Motor neuron (in vitro differentiated cells): ENCODE results near the gene ADD1. TPM values are rescaled to one million over a fixed set of nuclear protein-coding genes. Genes with fewer than 3 reads are reported as not detected.
A peak's percentile ranks its signal among the peaks of the same experiment; 100 is the strongest.
"Not testable (repeated sequence)": the region's sequence is repeated elsewhere in the genome, so short reads cannot be mapped to it uniquely, and the experiment has no call there.

Source experiments
- ATAC-seq, 8 experiments: fragments of 200-7000 bp; cut with Tn5 transposase; replicated peaks in 6 of 8; 2 replicates each; pipeline ENCODE4 v1.8.0; 2021; ENCODE audit warnings: mild to moderate bottlenecking in 8 of 8, moderate library complexity in 8 of 8
- H3K27ac ChIP-seq, 2 donors: fragments of 250-450 bp; sonication (Bioruptor Pico); 2 replicates each; pipeline ENCODE4 v1.9.0; 2021; ENCODE audit warnings: antibody characterized with exemption in 2 of 2, mild to moderate bottlenecking in 2 of 2, moderate library complexity in 1 of 2
- H3K4me1 ChIP-seq, 2 donors: fragments of 250-450 bp; sonication (Bioruptor Pico); replicated peaks in 1 of 2; 2 replicates each; pipeline ENCODE4 v1.6.1; 2021; ENCODE audit warnings: antibody characterized with exemption in 2 of 2, mild to moderate bottlenecking in 2 of 2, moderate library complexity in 1 of 2
- H3K4me3 ChIP-seq, 5 donors: fragments of 250-450 bp; sonication (Bioruptor Pico); 2 replicates each; pipeline ENCODE4 v1.9.0; 2021; ENCODE audit warnings: antibody characterized with exemption in 5 of 5, mild to moderate bottlenecking in 5 of 5, moderate library complexity in 4 of 5
- WGBS, 10 experiments: fragments of 450-650 bp; shearing (Covaris generic); methylation state at CpG; one replicate each; pipeline ENCODE4 v1.0.0; 2022; 5-methylcytosine and 5-hydroxymethylcytosine counted together
- in situ Hi-C, 9 experiments: fragments of 400-800 bp; cut with MboI; loops; one replicate each; pipeline ENCODE4 v1.15.0; 2021; ENCODE audit warnings: low sequenced_read_pairs in 9 of 9, low pct_unique_long_range_greater_than_20kb in 2 of 9; ENCODE audit not compliant: unreplicated experiment in 9 of 9
- total RNA-seq, 8 experiments: library from RNA; unstranded; fragments of 300-600 nt; gene quantifications; 2 replicates each; pipeline versions ENCODE4 v1.2.3 to v1.2.4, GENCODE V29; 2022

ADD1 gene
- total RNA-seq, 8 experiments from 2014 or later = 104 to 214 (median 136) TPM

DNA sequence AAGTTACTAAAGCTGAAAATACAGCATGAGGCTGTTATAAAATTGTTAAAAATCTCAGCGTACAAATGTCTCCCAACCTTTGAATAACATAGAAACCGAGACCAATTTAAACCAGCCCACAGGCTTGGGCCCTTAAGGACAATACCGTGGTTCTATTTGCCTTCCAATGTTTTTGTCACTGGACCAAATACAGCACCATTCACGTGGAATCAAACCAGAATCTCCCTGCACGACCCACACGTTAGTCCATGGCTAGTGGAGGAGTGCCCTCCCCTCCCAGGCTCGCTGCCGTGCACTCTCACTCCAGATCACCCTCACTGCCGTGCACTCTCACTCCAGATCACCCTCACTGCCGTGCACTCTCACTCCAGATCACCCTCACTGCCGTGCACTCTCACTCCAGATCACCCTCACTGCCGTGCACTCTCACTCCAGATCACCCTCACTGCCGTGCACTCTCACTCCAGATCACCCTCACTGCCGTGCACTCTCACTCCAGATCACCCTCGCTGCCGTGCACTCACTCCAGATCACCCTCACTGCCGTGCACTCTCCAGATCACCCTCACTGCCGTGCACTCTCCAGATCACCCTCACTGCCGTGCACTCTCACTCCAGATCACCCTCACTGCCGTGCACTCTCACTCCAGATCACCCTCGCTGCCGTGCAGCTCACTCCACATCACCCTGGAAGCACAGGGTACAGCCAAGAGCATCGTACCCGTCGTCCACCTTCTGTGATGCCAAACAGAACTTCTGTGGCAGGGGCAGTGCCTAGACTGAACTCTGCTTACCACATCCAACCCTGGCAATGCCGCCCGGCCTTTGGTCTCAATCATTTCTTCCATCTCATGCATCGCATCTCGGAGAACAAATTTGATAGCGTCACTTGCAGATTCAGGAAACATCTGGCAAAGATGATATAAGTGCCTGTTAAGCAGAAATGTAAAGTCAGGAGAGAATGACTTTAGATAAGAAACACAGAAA lies 102.3 kb downstream of the ADD1 start:
- H3K4me1 ChIP-seq, ATAC-seq: not testable (repeated sequence)
- in situ Hi-C loops = loop anchor here in 1 of 9 experiments (25.0 kb wide), 1 partner anchor 184 kb away; the partner anchor contains the start of gene TNIP2

DNA sequence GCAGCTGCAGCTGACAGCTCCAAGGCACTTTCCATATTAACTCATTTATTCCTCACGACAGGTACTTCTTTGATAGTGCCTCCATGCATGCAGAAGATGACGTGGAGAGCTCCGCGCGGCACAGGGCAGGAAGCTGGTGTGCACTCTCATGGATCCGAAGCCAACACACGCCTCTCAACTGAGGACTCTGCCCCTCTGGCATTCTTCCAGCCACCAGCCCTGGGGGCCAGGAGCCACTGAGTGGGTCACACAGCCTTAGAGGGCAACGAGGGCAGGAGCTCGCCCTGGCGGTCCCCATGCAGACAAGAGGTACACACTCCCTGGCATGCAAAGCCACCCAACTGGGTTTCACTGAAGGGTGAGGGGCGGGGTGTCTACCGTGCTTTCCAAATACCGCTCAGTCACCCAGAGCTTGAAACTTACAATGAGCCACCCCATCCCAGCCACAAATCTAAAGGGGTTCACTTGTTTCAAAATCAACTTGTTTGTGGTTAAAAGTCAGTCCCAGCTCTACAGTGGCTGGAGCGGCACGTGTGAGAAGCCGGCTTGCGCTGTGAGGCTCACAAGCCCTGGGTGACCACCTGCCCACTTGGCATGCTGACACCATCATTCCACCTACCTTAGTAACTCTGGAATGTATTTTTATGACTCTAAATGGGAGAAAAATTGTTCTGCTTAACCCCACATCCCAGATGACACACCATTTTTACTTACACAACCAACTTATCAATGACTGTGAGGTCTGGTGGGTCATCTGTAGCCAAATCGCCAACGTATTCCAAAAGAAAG lies 103.4 kb downstream of the ADD1 start:
- WGBS, 10 experiments = 60 to 100% (median 100%) methylated on average over 1 to 6 of the region's 19 CpGs; no CpG with 5 or more reads in 2 of the 10 experiments
- Histone ChIP-seq H3K4me3 (no peak overlapping the region), H3K4me1 (no peaks in the 10 kb centered on the region), H3K27ac (no peak overlapping the region)
- no peak for ATAC-seq
- in situ Hi-C loops = loop anchor here in 1 of 9 experiments (25.0 kb wide), 1 partner anchor 185 kb away; the partner anchor contains the start of gene TNIP2

More for the DNA sequence above, 102.3 kb downstream of the ADD1 start:
- not testable (repeated sequence) for H3K27ac ChIP-seq, H3K4me3 ChIP-seq
- WGBS, 10 experiments = 82 to 100% (median 100%) methylated on average over 2 to 11 of the region's 30 CpGs; no CpG with 5 or more reads in 1 of the 10 experiments

DNA sequence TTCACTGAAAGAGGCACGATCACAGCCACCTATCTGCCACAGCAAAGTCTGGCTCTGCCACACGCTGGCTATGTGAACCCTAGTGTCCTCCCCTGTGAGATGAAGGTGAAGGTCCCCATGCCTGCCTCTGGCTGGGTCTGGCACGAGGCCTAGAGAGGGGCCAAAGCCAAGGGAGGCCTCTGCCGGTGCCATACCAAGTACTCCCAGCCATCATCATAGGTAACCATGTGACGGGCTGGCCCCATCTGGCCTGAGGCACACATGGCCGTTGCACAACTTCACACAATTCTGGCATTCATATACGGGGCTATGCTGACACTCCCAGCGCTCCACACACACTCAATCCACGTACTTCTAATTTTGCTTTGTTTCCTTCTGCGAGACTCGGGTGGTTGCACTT lies 104.3 kb downstream of the ADD1 start:
- ATAC-seq = peak in 3 of 8 experiments; percentile 19 to 73 (median 59)
- Histone ChIP-seq H3K27ac (no peak overlapping the region), H3K4me3 (no peak overlapping the region), H3K4me1 (no peaks in the 10 kb centered on the region)
- in situ Hi-C loops = loop anchor here in 1 of 9 experiments (25.0 kb wide), 1 partner anchor 186 kb away; the partner anchor contains the start of gene TNIP2
- 61 to 100% (median 94%) methylated on average over 1 to 9 of the region's 11 CpGs; no CpG with 5 or more reads in 5 of the 10 experiments for WGBS, 10 experiments

DNA sequence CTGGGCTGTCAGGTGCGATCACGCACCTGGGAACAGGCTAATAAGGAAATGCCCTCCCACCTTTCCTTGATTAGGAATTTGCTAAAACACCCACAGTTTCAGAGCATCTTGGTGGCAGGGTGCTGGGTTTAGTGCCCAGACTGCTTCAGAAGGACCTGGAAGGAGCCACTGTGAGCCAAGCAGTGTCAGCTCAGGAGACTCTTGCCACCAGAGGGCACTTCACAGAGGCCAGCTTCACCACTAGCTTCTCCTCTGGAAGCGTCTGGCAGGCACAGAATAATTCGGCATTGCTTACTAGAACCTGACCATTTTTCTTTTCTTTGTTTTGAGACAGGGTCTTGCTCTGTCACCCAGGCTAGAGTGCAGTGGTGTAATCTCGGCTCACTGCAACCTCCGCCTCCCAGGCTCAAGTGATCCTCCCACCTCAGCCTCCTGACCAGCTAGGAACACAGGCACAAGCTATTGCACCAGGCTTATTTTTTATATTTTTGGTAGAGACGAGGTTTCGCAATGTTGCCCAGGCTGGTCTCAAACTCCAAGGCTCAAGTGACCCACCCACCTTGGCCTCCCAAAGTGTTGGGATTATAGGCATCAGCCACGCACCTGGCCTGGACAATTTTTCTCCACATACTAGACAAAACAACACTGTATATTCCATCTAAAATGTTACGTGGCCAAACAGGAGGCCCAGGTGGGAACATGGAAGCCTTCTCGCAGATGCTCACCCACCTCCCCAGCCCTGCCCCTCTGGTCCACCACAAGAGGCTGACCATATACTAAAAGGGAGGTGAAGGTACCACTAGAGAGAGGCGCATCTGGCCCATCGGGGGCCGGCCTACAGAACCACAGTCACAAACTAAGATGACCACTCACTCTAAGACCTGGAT lies 105.5 kb downstream of the ADD1 start:
- Histone ChIP-seq H3K4me1 (no peaks in the 10 kb centered on the region), H3K4me3 (no peak overlapping the region), H3K27ac (no peak overlapping the region)
- peak in 4 of 8 experiments; percentile 57 to 82 (median 68) for ATAC-seq
- in situ Hi-C loops = loop anchor here in 1 of 9 experiments (25.0 kb wide), 1 partner anchor 187 kb away; the partner anchor contains the start of gene TNIP2
- 65 to 100% (median 80%) methylated on average over 2 to 9 of the region's 14 CpGs; no CpG with 5 or more reads in 1 of the 10 experiments for WGBS, 10 experiments

DNA sequence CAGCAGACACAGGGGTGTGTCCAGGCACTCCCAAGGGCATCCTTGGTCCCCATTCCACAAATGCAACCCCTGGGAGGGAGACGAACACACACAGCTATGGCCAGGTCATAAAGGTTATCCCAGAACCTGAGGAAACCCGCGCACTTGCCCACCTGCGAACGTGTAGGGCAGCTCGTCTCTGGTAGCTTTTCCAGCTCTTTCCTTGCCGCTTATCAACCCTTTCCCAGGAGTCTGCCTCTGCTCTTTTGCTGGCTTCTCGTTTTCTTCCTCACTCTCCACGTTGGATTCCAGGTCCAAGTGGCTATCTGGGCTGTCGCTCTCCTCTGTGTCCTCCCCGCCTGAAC lies 106.1 kb downstream of the ADD1 start:
- in situ Hi-C loops = loop anchor here in 1 of 9 experiments (25.0 kb wide), 1 partner anchor 187 kb away; the partner anchor contains the start of gene TNIP2

DNA sequence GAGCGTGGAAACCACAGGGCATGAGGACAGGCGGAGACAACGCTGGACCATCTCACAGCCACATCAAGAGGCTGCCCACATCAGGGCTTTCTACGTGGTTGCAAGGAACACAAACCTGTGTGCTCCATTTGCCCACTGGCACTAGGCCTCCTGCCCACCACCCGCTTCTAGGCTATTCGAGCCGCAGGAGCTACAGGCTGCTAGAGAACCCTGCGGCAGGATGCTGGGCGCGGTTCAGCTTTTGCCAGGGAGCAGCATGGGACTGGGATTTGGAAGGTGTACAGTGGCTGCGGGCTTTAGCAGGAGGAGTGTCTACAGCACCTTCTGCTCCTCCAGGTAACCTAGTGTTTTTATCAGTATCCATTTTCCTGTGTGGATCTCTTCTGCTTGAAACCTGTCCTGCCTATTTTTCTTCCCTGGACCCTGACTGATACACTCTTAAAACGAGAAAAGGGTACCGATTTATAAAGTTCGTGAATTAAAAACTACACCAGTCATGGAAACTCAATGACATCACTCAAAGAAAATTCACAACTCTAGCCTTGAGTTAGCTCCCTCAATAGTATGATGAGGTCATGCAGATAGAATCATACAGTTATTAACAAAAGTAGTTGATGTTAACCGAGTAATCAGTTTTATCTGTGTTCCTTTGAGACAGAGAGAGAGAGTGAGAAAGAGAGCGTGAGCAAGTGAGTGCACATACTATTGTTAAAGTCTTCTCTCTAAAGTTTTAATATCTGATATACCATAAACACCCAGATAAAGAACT lies 106.8 kb downstream of the ADD1 start:
- no peak for ATAC-seq
- in situ Hi-C loops = no loop called here
- WGBS, 10 experiments = 40 to 96% (median 92%) methylated on average over 2 to 13 of the region's 16 CpGs
- H3K4me3 ChIP-seq = no peak overlapping the region
- H3K4me1 ChIP-seq = no peaks in the 10 kb centered on the region
- H3K27ac ChIP-seq = no peak overlapping the region

More for the DNA sequence above, 106.1 kb downstream of the ADD1 start:
- WGBS, 10 experiments = 80 to 100% (median 93%) methylated on average over 1 to 6 of the region's 11 CpGs; no CpG with 5 or more reads in 4 of the 10 experiments
- no peaks in the 10 kb centered on the region for H3K4me1 ChIP-seq
- ATAC-seq = no peak
- H3K27ac ChIP-seq = no peak overlapping the region
- no peak overlapping the region for H3K4me3 ChIP-seq

DNA sequence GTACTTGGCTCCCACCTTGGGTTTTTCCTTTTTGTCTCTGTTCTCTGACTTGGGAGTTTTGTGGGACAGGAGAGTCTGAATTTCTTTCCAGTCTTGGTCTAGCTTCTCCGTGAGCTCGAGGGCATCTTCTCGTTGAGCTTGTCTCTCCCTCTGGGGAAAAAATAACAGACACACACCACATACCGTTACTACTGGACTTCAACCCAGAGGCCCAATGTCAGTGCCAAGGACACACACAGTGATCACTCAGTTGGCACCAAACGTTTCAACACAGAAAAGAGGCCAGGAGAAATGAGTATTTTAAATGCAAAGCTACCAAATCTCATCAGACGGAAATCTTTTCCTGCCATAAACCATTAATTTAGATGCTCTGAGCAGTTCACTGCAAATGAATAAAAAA lies 109.9 kb downstream of the ADD1 start:
- WGBS, 10 experiments = 40 to 100% (median 91%) methylated on average over 1 to 5 of the region's 6 CpGs
- no peak overlapping the region for H3K27ac ChIP-seq
- ATAC-seq = no peak
- in situ Hi-C loops = no loop called here
- H3K4me3 ChIP-seq = no peak overlapping the region
- no peaks in the 10 kb centered on the region for H3K4me1 ChIP-seq

DNA sequence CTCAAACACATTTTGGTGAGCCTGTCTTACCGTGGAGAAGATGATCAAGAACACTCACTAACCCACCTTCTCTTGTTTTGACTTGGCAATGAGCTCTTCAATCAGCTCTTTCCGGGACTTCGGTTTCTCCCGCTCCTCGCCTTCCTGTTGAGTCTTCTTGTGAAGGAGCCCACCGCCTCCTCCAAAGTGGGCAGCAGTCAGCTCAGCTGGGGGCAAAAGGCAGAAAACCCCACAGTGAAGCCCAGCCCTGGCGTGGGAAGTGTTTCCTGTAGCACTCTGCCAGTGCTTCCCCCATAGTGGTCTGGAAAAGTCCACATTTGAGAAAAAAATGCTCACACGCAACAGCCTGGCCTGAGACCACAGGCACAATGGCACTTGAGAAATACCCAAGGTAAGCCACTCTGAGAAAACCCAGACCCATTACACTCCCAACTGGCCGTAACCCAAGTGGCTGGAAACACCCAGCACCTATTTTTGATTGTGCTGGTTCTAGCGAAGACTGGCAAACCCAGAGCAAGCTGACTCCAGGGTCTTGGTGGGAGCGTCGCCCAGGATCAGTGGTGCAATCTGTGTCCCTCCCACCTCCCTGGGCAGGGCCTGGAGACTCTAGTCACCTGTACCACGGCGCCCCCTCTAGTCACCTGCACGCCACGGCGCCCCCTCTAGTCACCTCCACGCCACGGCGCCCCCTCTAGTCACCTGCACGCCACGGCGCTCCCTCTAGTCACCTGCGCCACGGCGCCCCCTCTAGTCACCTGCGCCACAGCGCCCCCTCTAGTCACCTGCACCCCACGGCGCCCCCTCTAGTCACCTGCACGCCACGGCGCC lies 110.9 kb downstream of the ADD1 start:
- no peaks in the 10 kb centered on the region for H3K4me1 ChIP-seq
- no peak overlapping the region for H3K4me3 ChIP-seq
- 43 to 100% (median 88%) methylated on average over 2 to 8 of the region's 33 CpGs; no CpG with 5 or more reads in 3 of the 10 experiments for WGBS, 10 experiments
- in situ Hi-C loops = no loop called here
- no peak for ATAC-seq
- H3K27ac ChIP-seq = no peak overlapping the region

DNA sequence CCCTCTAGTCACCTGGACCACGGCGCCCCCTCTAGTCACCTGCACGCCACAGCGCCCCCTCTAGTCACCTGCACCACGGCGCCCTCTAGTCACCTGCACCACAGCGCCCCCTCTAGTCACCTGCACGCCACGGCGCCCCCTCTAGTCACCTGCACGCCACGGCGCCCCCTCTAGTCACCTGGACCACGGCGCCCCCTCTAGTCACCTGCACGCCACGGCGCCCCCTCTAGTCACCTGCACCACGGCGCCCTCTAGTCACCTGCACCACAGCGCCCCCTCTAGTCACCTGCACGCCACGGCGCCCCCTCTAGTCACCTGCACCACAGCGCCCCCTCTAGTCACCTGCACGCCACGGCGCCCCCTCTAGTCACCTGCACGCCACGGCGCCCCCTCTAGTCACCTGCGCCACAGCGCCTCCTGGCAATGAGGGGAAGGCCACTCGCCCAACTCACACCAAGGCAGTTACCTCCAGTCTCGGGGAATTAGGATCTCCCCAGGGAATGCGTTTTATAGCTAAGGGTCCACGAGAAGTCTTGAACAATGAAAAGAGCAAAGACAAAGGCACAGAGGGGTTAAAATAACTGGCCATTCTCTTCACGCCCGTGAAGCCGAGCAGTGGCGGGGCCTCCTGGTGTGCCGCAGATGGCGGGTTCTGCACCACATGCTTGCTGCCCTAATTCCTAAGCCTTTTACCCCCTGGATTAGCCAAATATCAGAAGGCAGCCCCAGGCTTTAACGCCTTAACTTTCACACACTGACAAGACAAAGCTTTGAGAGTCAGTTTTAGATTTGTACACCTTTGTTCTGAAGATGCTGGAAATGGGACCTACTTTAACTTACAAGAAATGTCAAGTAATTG lies 111.8 kb downstream of the ADD1 start:
- ATAC-seq, H3K27ac ChIP-seq, H3K4me3 ChIP-seq, in situ Hi-C loops, H3K4me1 ChIP-seq: not testable (repeated sequence)
- 80 to 100% (median 100%) methylated on average over 1 to 5 of the region's 44 CpGs; no CpG with 5 or more reads in 3 of the 10 experiments for WGBS, 10 experiments

DNA sequence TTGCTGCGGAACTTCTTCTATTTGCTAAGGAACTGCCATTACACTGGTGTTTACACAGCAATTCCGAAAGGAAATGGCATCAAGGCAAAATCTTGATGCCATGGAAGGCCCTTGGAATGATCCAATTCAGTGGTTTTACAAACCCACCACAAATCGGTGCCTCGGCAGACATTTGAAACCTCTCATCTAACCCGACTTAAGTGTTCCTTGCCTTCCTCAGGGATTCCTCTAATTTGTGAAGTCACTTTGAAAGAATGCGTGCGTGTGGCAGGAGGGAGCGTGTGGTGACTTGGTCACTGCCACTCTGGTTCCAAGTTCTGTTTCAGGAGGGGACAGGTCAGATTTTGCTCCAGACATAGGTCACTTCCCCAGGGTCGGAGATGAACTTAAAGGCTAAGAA lies 114.8 kb downstream of the ADD1 start:
- WGBS, 10 experiments = 17 to 100% (median 81%) methylated on average over 1 to 9 of the region's 9 CpGs
- Histone ChIP-seq H3K27ac (no peak overlapping the region), H3K4me1 (peaks cover 8 to 12% of the 10 kb centered on the region in 2 donors), H3K4me3 (no peak overlapping the region)
- in situ Hi-C loops = no loop called here
- ATAC-seq = no peak
